M059J (cell line): ENCODE results near the gene PALLD. TPM values are rescaled to one million over a fixed set of nuclear protein-coding genes. Genes with fewer than 3 reads are reported as not detected.

Experiments
- DNase-seq: peaks from one replicate; pipeline ENCODE4 v3.0.0-alpha.2; 2012; ENCODE audit warnings: low read depth
- total RNA-seq: library from RNA; depleted of rRNA; stranded (reverse); fragments of >200 nt; shearing (Covaris generic); gene quantifications from 2 replicates; pipeline ENCODE4 v1.2.3, GENCODE V29; 2014

PALLD gene
- total RNA-seq, 1 experiment from 2014 or later: 46.0 TPM

GRCh38 chr4:168674077-168674747 is 177.4 kb downstream of the PALLD start:
- DNase-seq: no peak

GRCh38 chr4:168674866-168675265 is 178.0 kb downstream of the PALLD start:
- no peak for DNase-seq

- no peak for DNase-seq
Observed at GRCh38 chr4:168677063-168677462, 180.2 kb downstream of the PALLD start.

- no peak for DNase-seq
Observed at GRCh38 chr4:168677879-168678278, 181.0 kb downstream of the PALLD start.

GRCh38 chr4:168678751-168679366 is 182.0 kb downstream of the PALLD start:
- no peak for DNase-seq

- no peak for DNase-seq
Observed at GRCh38 chr4:168679397-168679796, 182.5 kb downstream of the PALLD start.

GRCh38 chr4:168679819-168680218 is 183.0 kb downstream of the PALLD start:
- no peak for DNase-seq

GRCh38 chr4:168682898-168683500 is 186.1 kb downstream of the PALLD start:
- DNase-seq: peak; percentile 19

- DNase-seq: peak; percentile 24
Observed at GRCh38 chr4:168683595-168683994, 186.7 kb downstream of the PALLD start.

GRCh38 chr4:168685136-168685809 is 188.4 kb downstream of the PALLD start:
- no peak for DNase-seq

GRCh38 chr4:168688584-168688983 is 191.7 kb downstream of the PALLD start:
- DNase-seq: no peak

- no peak for DNase-seq
Observed at GRCh38 chr4:168689791-168690190, 192.9 kb downstream of the PALLD start.

- no peak for DNase-seq
Observed at GRCh38 chr4:168690199-168690598, 193.3 kb downstream of the PALLD start.

- DNase-seq: no peak
Observed at GRCh38 chr4:168691631-168692369, 194.9 kb downstream of the PALLD start.

- DNase-seq: no peak
Observed at GRCh38 chr4:168693750-168694490, 197.1 kb downstream of the PALLD start.

GRCh38 chr4:168694667-168695066 is 197.8 kb downstream of the PALLD start:
- no peak for DNase-seq

- DNase-seq: no peak
Observed at GRCh38 chr4:168695288-168695687, 198.4 kb downstream of the PALLD start.

- no peak for DNase-seq
Observed at GRCh38 chr4:168696280-168696679, 199.4 kb downstream of the PALLD start.

- no peak for DNase-seq
Observed at GRCh38 chr4:168696826-168697225, 200.0 kb downstream of the PALLD start.

GRCh38 chr4:168699224-168699878 is 202.5 kb downstream of the PALLD start:
- no peak for DNase-seq

- no peak for DNase-seq
Observed at GRCh38 chr4:168701061-168701460, 204.2 kb downstream of the PALLD start.
